Mucosa of stomach (tissue), 1 donor: ENCODE measurements around the gene LGR6.
"Not testable (repeated sequence)": the region's sequence is repeated elsewhere in the genome, so short reads cannot be mapped to it uniquely, and the experiment has no call there.

Experiments used
- H3K27me3 ChIP-seq: one replicate; pipeline ENCODE4 v1.7.0; 2013; ENCODE audit warnings: mild to moderate bottlenecking, low read length; ENCODE audit not compliant: control insufficient read depth, insufficient read depth
- H3K36me3 ChIP-seq: one replicate; pipeline ENCODE4 v1.7.0; 2013; ENCODE audit warnings: low read length; ENCODE audit not compliant: control insufficient read depth, insufficient read depth
- H3K4me1 ChIP-seq: one replicate; pipeline ENCODE4 v1.7.0; 2013; ENCODE audit warnings: mild to moderate bottlenecking, low read length; ENCODE audit not compliant: control insufficient read depth, insufficient read depth
- H3K4me3 ChIP-seq: one replicate; pipeline ENCODE4 v1.7.0; 2013; ENCODE audit warnings: low read length
- H3K9ac ChIP-seq: one replicate; pipeline ENCODE4 v1.7.0; 2013; ENCODE audit warnings: mild to moderate bottlenecking, low read length, moderate library complexity
- H3K9me3 ChIP-seq: one replicate; pipeline ENCODE4 v1.7.0; 2013; ENCODE audit warnings: mild to moderate bottlenecking, low read length, moderate library complexity; ENCODE audit not compliant: control insufficient read depth
- donor health status: Pancreatic carcinoma.

LGR6 gene

GRCh38 chr1:202247837-202248795, 54.5 kb downstream of the LGR6 start:
- Histone ChIP-seq H3K36me3 (no peaks in the 10 kb centered on the region), H3K4me3 (no peak overlapping the region), H3K9me3 (no peaks in the 10 kb centered on the region), H3K9ac (no peak overlapping the region), H3K4me1 (no peaks in the 10 kb centered on the region), H3K27me3 (peaks cover 3% of the 10 kb centered on the region)

- H3K9me3 ChIP-seq, result no peaks in the 10 kb centered on the region
- no peaks in the 10 kb centered on the region for H3K36me3 ChIP-seq
- H3K4me3 ChIP-seq, result no peak overlapping the region
- H3K27me3 ChIP-seq, result peaks cover 3% of the 10 kb centered on the region
- no peak overlapping the region for H3K9ac ChIP-seq
- H3K4me1 ChIP-seq, result no peaks in the 10 kb centered on the region
These were observed 55.3 kb downstream of the LGR6 start for GRCh38 chr1:202248861-202249260.

- peaks cover 3% of the 10 kb centered on the region for H3K27me3 ChIP-seq
- H3K9ac ChIP-seq, result no peak overlapping the region
- H3K9me3 ChIP-seq, result no peaks in the 10 kb centered on the region
- H3K4me3 ChIP-seq, result no peak overlapping the region
- no peaks in the 10 kb centered on the region for H3K36me3 ChIP-seq
- H3K4me1 ChIP-seq, result no peaks in the 10 kb centered on the region
These were observed 55.8 kb downstream of the LGR6 start for GRCh38 chr1:202249436-202249835.

GRCh38 chr1:202249846-202250245, 56.2 kb downstream of the LGR6 start:
- Histone ChIP-seq H3K9ac (no peak overlapping the region), H3K36me3 (no peaks in the 10 kb centered on the region), H3K4me1 (no peaks in the 10 kb centered on the region), H3K9me3 (no peaks in the 10 kb centered on the region), H3K4me3 (no peak overlapping the region), H3K27me3 (peaks cover 3% of the 10 kb centered on the region)

- no peaks in the 10 kb centered on the region for H3K9me3 ChIP-seq
- H3K4me1 ChIP-seq, result no peaks in the 10 kb centered on the region
- H3K36me3 ChIP-seq, result no peaks in the 10 kb centered on the region
- peaks cover 3% of the 10 kb centered on the region for H3K27me3 ChIP-seq
- H3K9ac ChIP-seq, result no peak overlapping the region
- H3K4me3 ChIP-seq, result no peak overlapping the region
These were observed 57.4 kb downstream of the LGR6 start for GRCh38 chr1:202250982-202251381.

- Histone ChIP-seq H3K9me3 (no peaks in the 10 kb centered on the region), H3K27me3 (peaks cover 3% of the 10 kb centered on the region), H3K36me3 (no peaks in the 10 kb centered on the region), H3K4me3 (no peak overlapping the region), H3K4me1 (no peaks in the 10 kb centered on the region), H3K9ac (no peak overlapping the region)
These were observed 58.0 kb downstream of the LGR6 start for GRCh38 chr1:202251424-202252256.

- Histone ChIP-seq H3K9ac (no peak overlapping the region), H3K4me3 (no peak overlapping the region), H3K27me3 (peaks cover 3% of the 10 kb centered on the region), H3K4me1 (no peaks in the 10 kb centered on the region), H3K9me3 (no peaks in the 10 kb centered on the region), H3K36me3 (no peaks in the 10 kb centered on the region)
These were observed 58.7 kb downstream of the LGR6 start for GRCh38 chr1:202252271-202252670.

GRCh38 chr1:202254454-202255252, 61.1 kb downstream of the LGR6 start:
- Histone ChIP-seq H3K4me1 (no peaks in the 10 kb centered on the region), H3K27me3 (peaks cover 3% of the 10 kb centered on the region), H3K36me3 (no peaks in the 10 kb centered on the region), H3K9me3 (no peaks in the 10 kb centered on the region), H3K4me3 (no peak overlapping the region), H3K9ac (no peak overlapping the region)

GRCh38 chr1:202255343-202255742, 61.7 kb downstream of the LGR6 start:
- no peaks in the 10 kb centered on the region for H3K9me3 ChIP-seq
- no peaks in the 10 kb centered on the region for H3K36me3 ChIP-seq
- peaks cover 3% of the 10 kb centered on the region for H3K27me3 ChIP-seq
- no peak overlapping the region for H3K4me3 ChIP-seq
- no peaks in the 10 kb centered on the region for H3K4me1 ChIP-seq
- H3K9ac ChIP-seq, result no peak overlapping the region

GRCh38 chr1:202259705-202260104, 66.1 kb downstream of the LGR6 start:
- no peak overlapping the region for H3K4me3 ChIP-seq
- no peaks in the 10 kb centered on the region for H3K4me1 ChIP-seq
- peaks cover 10% of the 10 kb centered on the region for H3K27me3 ChIP-seq
- H3K36me3 ChIP-seq, result no peaks in the 10 kb centered on the region
- no peak overlapping the region for H3K9ac ChIP-seq
- H3K9me3 ChIP-seq, result no peaks in the 10 kb centered on the region

- not testable (repeated sequence) for H3K9ac ChIP-seq, H3K36me3 ChIP-seq, H3K27me3 ChIP-seq, H3K9me3 ChIP-seq, H3K4me1 ChIP-seq, H3K4me3 ChIP-seq
These were observed 67.8 kb downstream of the LGR6 start for GRCh38 chr1:202261209-202261958.
